Uterus (tissue), 4 donors: ENCODE data around the gene YES1. TPM values are rescaled to one million over a fixed set of nuclear protein-coding genes. Genes with fewer than 3 reads are reported as not detected.

Experiments used
- DNase-seq, 2 donors: peaks; one replicate each; pipeline ENCODE4 v3.0.0-alpha.2; 2019 to 2020
- H3K27ac ChIP-seq, 2 donors: fragments of 200-600 bp; sonication (generic); 1 replicate in 1 of 2; 2 replicates in 1 of 2; pipeline ENCODE4 v1.5.1; 2016 to 2018
- H3K27me3 ChIP-seq, 2 donors: fragments of 200-600 bp; sonication (generic); one replicate each; pipeline ENCODE4 v1.5.1; 2018 to 2019; ENCODE audit warnings: control low read depth in 1 of 2
- H3K36me3 ChIP-seq, 2 donors: fragments of 200-600 bp; sonication (generic); one replicate each; pipeline ENCODE4 v1.5.1; 2019; ENCODE audit warnings: control low read depth in 1 of 2
- H3K4me1 ChIP-seq, 2 donors: fragments of 200-600 bp; sonication (generic); one replicate each; pipeline ENCODE4 v1.5.1; 2018 to 2019; ENCODE audit warnings: control low read depth in 1 of 2
- H3K4me3 ChIP-seq, 2 donors: fragments of 200-600 bp; sonication (generic); 1 replicate in 1 of 2; 2 replicates in 1 of 2; pipeline ENCODE4 v1.5.1; 2018 to 2019; ENCODE audit warnings: mild to moderate bottlenecking in 1 of 2
- H3K9me3 ChIP-seq, 2 donors: fragments of 200-600 bp; sonication (generic); one replicate each; pipeline ENCODE4 v1.5.1; 2019; ENCODE audit warnings: control low read depth in 1 of 2
- POLR2A ChIP-seq, 2 donors: fragments of 450-650 bp; IDR thresholded peaks; one replicate each; pipeline ENCODE4 v1.6.1; 2016; ENCODE audit warnings: antibody characterized with exemption in 2 of 2, mild to moderate bottlenecking in 1 of 2, moderate library complexity in 1 of 2
- intact Hi-C: fragments of 100-400 bp; cut with DNase I; formaldehyde crosslinking; loops from one replicate; pipeline ENCODE4 v1.15.1; 2023; ENCODE audit warnings: low total_unique reads
- total RNA-seq, 4 donors: library from RNA; depleted of rRNA in 3 of 4; stranded (reverse); fragments of >200 nt in 3 of 4; gene quantifications; one replicate each; pipeline versions ENCODE4 v1.1.0 to v1.2.4, GENCODE V29; 2014 to 2023
- TF ChIP-seq, protein P1 (sequence below), 4 experiments: fragments of 200-600 bp in 2 of 4; fragments of 450-650 bp in 2 of 4; sonication (generic) in 2 of 4; IDR thresholded peaks; one replicate each; pipeline ENCODE4 v1.5.1; 2016 to 2019; ENCODE audit warnings: antibody characterized with exemption in 4 of 4, mild to moderate bottlenecking in 2 of 4, moderate library complexity in 1 of 4
- donor health status: DM: yes; HTN: yes; CAD: no.

Gene YES1
- total RNA-seq, 4 donors from 2014 or later, result 21.0 to 158 (median 37.0) TPM

DNA sequence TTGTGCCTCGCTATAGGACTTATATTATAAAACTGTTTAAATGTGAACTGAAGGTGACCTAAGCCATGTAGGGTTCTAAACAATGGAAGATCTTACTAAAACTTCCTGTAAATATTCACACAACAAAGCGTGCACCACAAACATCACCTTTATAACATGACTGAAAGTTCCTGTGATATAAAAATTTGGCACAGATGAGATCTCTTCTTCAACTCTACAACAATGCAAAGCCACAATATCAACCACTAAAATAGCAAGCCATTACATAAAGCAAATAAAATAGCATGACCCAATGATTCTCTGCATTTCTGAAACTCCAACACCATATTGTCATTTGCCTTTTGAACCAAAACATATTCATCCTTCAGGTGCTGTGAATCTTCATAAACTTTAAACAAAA is 3.5 kb downstream of the YES1 start:
- Histone ChIP-seq H3K4me3 (no peak overlapping the region), H3K9me3 (no peaks in the 10 kb centered on the region), H3K4me1 (no peaks in the 10 kb centered on the region), H3K36me3 (no peaks in the 10 kb centered on the region), H3K27ac (peak overlapping the region in 1 of 2 donors; percentile 48), H3K27me3 (no peaks in the 10 kb centered on the region)
- TF ChIP-seq, protein P1, sequence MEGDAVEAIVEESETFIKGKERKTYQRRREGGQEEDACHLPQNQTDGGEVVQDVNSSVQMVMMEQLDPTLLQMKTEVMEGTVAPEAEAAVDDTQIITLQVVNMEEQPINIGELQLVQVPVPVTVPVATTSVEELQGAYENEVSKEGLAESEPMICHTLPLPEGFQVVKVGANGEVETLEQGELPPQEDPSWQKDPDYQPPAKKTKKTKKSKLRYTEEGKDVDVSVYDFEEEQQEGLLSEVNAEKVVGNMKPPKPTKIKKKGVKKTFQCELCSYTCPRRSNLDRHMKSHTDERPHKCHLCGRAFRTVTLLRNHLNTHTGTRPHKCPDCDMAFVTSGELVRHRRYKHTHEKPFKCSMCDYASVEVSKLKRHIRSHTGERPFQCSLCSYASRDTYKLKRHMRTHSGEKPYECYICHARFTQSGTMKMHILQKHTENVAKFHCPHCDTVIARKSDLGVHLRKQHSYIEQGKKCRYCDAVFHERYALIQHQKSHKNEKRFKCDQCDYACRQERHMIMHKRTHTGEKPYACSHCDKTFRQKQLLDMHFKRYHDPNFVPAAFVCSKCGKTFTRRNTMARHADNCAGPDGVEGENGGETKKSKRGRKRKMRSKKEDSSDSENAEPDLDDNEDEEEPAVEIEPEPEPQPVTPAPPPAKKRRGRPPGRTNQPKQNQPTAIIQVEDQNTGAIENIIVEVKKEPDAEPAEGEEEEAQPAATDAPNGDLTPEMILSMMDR (IDR thresholded peaks at IDR 0.05), result no peak
- no peak for TF ChIP-seq POLR2A (IDR thresholded peaks at IDR 0.05)
- DNase-seq, result no peak
- intact Hi-C loops, result no loop called here

DNA sequence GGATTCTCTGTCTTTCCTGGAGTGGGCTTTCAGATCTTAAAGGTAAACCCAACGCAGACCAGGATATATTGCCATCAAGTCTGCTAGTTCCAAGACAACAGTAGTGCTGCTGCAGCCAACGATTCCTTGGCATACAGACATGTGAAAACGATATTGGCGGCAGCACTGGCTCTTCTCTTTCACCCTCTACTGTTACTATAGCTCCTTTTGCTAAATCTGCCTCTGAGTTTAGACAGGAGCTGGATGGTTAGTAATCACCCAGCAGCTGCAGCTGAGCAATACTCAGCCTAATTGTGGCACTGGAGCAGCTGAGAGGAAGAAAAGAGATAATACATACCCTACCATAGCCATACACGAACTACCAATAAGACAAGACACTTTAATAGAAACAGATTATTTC is 4.0 kb downstream of the YES1 start:
- H3K27ac ChIP-seq, result peak overlapping the region in 1 of 2 donors; percentile 48
- H3K4me3 ChIP-seq, result no peak overlapping the region
- no peaks in the 10 kb centered on the region for H3K36me3 ChIP-seq
- DNase-seq, result no peak
- TF ChIP-seq, protein P1 (IDR thresholded peaks at IDR 0.05), result no peak
- no peak for TF ChIP-seq POLR2A (IDR thresholded peaks at IDR 0.05)
- H3K4me1 ChIP-seq, result no peaks in the 10 kb centered on the region
- no peaks in the 10 kb centered on the region for H3K27me3 ChIP-seq
- intact Hi-C loops, result no loop called here
- H3K9me3 ChIP-seq, result no peaks in the 10 kb centered on the region

DNA sequence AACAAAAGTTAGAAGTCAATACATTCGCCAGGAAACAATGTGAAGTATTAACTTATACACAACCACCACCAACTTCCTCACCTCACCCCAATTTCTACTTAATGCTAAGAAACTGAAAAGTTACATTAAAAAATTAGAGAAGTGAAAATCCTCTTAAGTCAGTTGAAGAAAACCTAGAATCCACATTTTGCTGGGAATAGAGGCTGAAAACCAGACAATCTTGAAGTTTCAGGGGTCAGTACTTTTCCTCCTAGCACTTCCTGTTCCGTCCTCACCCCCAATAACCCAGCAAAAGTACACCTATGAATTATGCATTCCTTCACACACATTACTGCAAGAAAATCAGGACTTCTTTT is 6.3 kb downstream of the YES1 start:
- TF ChIP-seq POLR2A (IDR thresholded peaks at IDR 0.05), result no peak
- TF ChIP-seq, protein P1 (IDR thresholded peaks at IDR 0.05), result no peak
- Histone ChIP-seq H3K9me3 (no peaks in the 10 kb centered on the region), H3K27me3 (no peaks in the 10 kb centered on the region), H3K4me3 (no peak overlapping the region), H3K4me1 (no peaks in the 10 kb centered on the region), H3K36me3 (no peaks in the 10 kb centered on the region), H3K27ac (peak overlapping the region in 1 of 2 donors; percentile 18)
- intact Hi-C loops, result no loop called here
- DNase-seq, result no peak

DNA sequence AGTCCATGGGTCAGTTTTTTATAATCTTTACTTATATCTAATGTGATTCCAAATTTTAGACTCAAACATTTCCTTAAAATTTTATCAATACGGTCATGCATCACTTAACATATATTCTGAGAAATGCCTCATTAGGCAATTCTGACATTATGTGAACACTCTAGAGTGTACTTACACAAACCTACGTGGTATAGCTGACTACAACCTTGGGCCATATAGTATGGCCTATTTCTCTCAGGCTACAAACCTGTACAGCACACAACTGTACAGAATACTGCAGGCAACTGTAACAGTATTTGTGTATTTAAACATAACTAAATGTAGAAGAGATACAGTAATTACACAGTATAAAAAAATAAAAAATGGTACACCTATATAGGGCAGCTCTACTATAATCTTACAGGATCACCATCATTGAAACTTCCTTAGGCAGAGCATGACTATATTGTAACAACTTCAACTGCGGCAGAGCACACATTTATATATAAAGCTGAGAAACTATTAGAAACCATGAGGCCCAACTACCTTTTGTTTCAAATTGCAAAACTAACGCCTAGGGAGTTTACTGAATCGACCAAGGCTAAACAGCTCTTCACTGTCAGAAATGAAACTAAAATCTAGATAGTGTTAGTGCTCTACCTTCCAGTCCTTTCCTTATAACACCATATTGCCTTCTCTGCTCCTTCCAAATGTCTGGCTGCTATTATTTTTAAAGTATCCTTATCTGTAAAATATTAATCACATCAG is 6.9 kb downstream of the YES1 start:
- Histone ChIP-seq H3K27ac (peak overlapping the region in 1 of 2 donors; percentile 18), H3K4me1 (no peaks in the 10 kb centered on the region)
- intact Hi-C loops, result no loop called here

DNA sequence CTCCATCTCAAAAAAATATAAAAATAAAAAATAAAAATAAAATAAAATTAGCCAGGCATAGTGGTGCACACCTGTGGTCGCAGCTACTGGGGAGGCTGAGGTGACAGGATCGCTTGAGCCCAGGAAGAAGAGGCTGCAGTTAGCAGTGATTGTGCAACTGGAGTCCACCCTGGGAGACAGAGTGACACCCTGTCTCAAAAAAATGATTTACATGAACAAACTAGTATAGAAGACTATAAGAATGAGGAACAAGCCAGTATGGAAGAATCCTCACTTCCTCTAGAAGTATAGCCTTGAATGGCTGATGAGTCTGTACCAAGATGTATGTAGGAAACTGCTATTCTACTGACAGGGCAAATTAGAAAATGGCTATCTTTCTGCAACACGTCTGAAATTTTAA is 10.9 kb downstream of the YES1 start:
- TF ChIP-seq, protein P1 (IDR thresholded peaks at IDR 0.05), result no peak
- TF ChIP-seq POLR2A (IDR thresholded peaks at IDR 0.05), result no peak
- DNase-seq, result no peak
- Histone ChIP-seq H3K27me3 (no peaks in the 10 kb centered on the region), H3K4me3 (no peak overlapping the region), H3K4me1 (no peaks in the 10 kb centered on the region), H3K36me3 (no peaks in the 10 kb centered on the region), H3K27ac (no peak overlapping the region), H3K9me3 (no peaks in the 10 kb centered on the region)
- intact Hi-C loops, result no loop called here

More for the DNA sequence above, 6.9 kb downstream of the YES1 start:
- TF ChIP-seq POLR2A (IDR thresholded peaks at IDR 0.05), result no peak
- TF ChIP-seq, protein P1 (IDR thresholded peaks at IDR 0.05), result no peak
- no peak overlapping the region for H3K4me3 ChIP-seq
- H3K27me3 ChIP-seq, result no peaks in the 10 kb centered on the region
- H3K9me3 ChIP-seq, result no peaks in the 10 kb centered on the region
- no peak for DNase-seq
- H3K36me3 ChIP-seq, result no peaks in the 10 kb centered on the region
